ENCODE data around the gene NDUFB8.

NDUFB8 gene

GRCh38 chr10:100507357-100507732 is 22.3 kb downstream of the NDUFB8 start:
- no peak for DNase-seq (ENCODE audit: low spot score)

GRCh38 chr10:100506596-100507356 is 22.9 kb downstream of the NDUFB8 start:
- no peak for DNase-seq (ENCODE audit: low spot score)

- no peak for DNase-seq (ENCODE audit: low spot score)
Observed at GRCh38 chr10:100505164-100505563, 24.5 kb downstream of the NDUFB8 start.

GRCh38 chr10:100504096-100504495 is 25.6 kb downstream of the NDUFB8 start:
- no peak for DNase-seq (ENCODE audit: low spot score)

GRCh38 chr10:100502926-100503494 is 26.7 kb downstream of the NDUFB8 start:
- DNase-seq (ENCODE audit: low spot score), result no peak

- DNase-seq (ENCODE audit: low spot score), result no peak
Observed at GRCh38 chr10:100501423-100501822, 28.2 kb downstream of the NDUFB8 start.

GRCh38 chr10:100498059-100498458 is 31.6 kb downstream of the NDUFB8 start:
- no peak for DNase-seq (ENCODE audit: low spot score)

GRCh38 chr10:100496567-100496966 is 33.1 kb downstream of the NDUFB8 start:
- DNase-seq (ENCODE audit: low spot score), result no peak

- no peak for DNase-seq (ENCODE audit: low spot score)
Observed at GRCh38 chr10:100490531-100490930, 39.1 kb downstream of the NDUFB8 start.

- DNase-seq (ENCODE audit: low spot score), result no peak
Observed at GRCh38 chr10:100489396-100489795, 40.3 kb downstream of the NDUFB8 start.

GRCh38 chr10:100487529-100487928 is 42.1 kb downstream of the NDUFB8 start:
- no peak for DNase-seq (ENCODE audit: low spot score)

GRCh38 chr10:100485801-100486495 is 43.7 kb downstream of the NDUFB8 start:
- DNase-seq (ENCODE audit: low spot score), result no peak

GRCh38 chr10:100485366-100485765 is 44.3 kb downstream of the NDUFB8 start:
- no peak for DNase-seq (ENCODE audit: low spot score)

- DNase-seq (ENCODE audit: low spot score), result no peak
Observed at GRCh38 chr10:100483876-100484666, 45.6 kb downstream of the NDUFB8 start.

- no peak for DNase-seq (ENCODE audit: low spot score)
Observed at GRCh38 chr10:100482834-100483185, 46.9 kb downstream of the NDUFB8 start.

- DNase-seq (ENCODE audit: low spot score), result peak; percentile 79
Observed at GRCh38 chr10:100482181-100482833, 47.4 kb downstream of the NDUFB8 start.

- DNase-seq (ENCODE audit: low spot score), result peak; percentile 91
Observed at GRCh38 chr10:100481462-100482081, 48.1 kb downstream of the NDUFB8 start.

- DNase-seq (ENCODE audit: low spot score), result no peak
Observed at GRCh38 chr10:100480002-100480401, 49.7 kb downstream of the NDUFB8 start.

GRCh38 chr10:100479037-100479436 is 50.6 kb downstream of the NDUFB8 start:
- no peak for DNase-seq (ENCODE audit: low spot score)

- DNase-seq (ENCODE audit: low spot score), result no peak
Observed at GRCh38 chr10:100477970-100478369, 51.7 kb downstream of the NDUFB8 start.
